Tibial artery (tissue), 4 donors: ENCODE measurements around the gene TRIM31.
"Not testable (repeated sequence)": the region's sequence is repeated elsewhere in the genome, so short reads cannot be mapped to it uniquely, and the experiment has no call there.

Experiments
- DNase-seq, 2 donors: peaks; one replicate each; pipeline ENCODE4 v3.0.0-alpha.2; 2019
- H3K27ac ChIP-seq, 2 donors: fragments of 200-600 bp; sonication (generic) in 1 of 2; 1 replicate in 1 of 2; 2 replicates in 1 of 2; pipeline ENCODE4 v1.5.1; 2018 to 2019; ENCODE audit warnings: mild to moderate bottlenecking in 1 of 2
- H3K27me3 ChIP-seq, 2 donors: fragments of 200-600 bp; sonication (generic) in 1 of 2; one replicate each; pipeline versions ENCODE4 v1.5.1 to v1.6.0; 2016 to 2019
- H3K36me3 ChIP-seq, 3 donors: fragments of 200-600 bp; sonication (generic) in 2 of 3; one replicate each; pipeline ENCODE4 v1.5.1; 2016 to 2019; ENCODE audit warnings: mild to moderate bottlenecking in 2 of 3
- H3K4me1 ChIP-seq, 4 donors: fragments of 200-600 bp; sonication (generic) in 2 of 4; 1 replicate in 3 of 4; 2 replicates in 1 of 4; pipeline ENCODE4 v1.5.1; 2016 to 2019
- H3K4me3 ChIP-seq, 2 donors: fragments of 200-600 bp; sonication (generic) in 1 of 2; 1 replicate in 1 of 2; 2 replicates in 1 of 2; pipeline ENCODE4 v1.5.1; 2018 to 2019; ENCODE audit warnings: mild to moderate bottlenecking in 2 of 2
- H3K9me3 ChIP-seq, 3 donors: fragments of 200-600 bp; sonication (generic) in 1 of 3; one replicate each; pipeline ENCODE4 v1.5.1; 2016 to 2019
- intact Hi-C: fragments of 100-400 bp; cut with DNase I; formaldehyde crosslinking; loops from one replicate; pipeline ENCODE4 v1.15.0; 2023; ENCODE audit warnings: low total_unique reads
- TF ChIP-seq, protein P1 (sequence below), 2 experiments: fragments of 200-600 bp in 1 of 2; fragments of 450-650 bp in 1 of 2; IDR thresholded peaks; one replicate each; pipeline ENCODE4 v1.5.1; 2017 to 2019; ENCODE audit warnings: antibody characterized with exemption in 2 of 2, mild to moderate bottlenecking in 1 of 2, moderate library complexity in 1 of 2

Gene TRIM31

DNA sequence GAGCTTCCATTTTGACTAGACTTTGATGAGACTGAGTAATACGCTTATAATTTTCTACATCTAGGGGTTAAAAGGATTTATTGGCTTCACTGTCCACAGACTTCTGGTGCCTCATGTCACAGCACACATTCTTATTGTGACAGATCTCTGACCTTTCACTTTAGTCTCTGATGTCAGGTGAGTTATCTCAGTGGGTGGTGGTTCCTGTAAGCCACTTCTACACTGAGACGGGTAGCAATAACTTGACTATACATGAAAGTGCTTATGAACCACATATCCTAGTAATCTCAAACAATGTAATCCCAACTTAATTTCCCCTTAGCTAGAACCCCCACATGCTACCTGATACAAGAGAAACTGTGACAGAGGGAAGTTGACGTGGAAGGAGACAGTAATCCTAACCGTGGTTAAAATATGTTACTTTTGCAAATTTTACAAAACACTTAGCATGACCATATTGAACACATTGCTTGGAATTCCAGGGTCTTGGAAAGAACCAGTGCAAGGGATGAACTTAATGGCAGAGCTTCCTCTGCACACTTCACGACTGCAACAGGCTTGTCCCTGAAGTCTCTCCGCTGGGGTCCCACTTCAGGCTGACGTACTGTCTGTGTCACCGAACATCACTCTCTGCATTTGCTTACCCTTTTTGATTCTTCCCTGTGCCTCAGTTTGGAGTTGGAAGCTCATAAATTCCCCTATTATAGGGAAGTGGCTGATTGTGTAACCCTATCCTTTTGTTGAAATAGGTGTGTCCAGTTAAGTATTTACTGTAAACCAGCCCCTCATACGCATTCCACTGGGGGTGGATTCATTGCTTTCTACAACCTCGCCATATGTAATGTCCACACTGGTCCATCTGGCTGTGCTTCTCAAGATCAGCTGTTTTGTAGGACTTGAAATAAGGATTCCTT is 16.6 kb upstream of the TRIM31 start:
- TF ChIP-seq, protein P1, sequence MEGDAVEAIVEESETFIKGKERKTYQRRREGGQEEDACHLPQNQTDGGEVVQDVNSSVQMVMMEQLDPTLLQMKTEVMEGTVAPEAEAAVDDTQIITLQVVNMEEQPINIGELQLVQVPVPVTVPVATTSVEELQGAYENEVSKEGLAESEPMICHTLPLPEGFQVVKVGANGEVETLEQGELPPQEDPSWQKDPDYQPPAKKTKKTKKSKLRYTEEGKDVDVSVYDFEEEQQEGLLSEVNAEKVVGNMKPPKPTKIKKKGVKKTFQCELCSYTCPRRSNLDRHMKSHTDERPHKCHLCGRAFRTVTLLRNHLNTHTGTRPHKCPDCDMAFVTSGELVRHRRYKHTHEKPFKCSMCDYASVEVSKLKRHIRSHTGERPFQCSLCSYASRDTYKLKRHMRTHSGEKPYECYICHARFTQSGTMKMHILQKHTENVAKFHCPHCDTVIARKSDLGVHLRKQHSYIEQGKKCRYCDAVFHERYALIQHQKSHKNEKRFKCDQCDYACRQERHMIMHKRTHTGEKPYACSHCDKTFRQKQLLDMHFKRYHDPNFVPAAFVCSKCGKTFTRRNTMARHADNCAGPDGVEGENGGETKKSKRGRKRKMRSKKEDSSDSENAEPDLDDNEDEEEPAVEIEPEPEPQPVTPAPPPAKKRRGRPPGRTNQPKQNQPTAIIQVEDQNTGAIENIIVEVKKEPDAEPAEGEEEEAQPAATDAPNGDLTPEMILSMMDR (IDR thresholded peaks at IDR 0.05): no peak
- intact Hi-C loops: loop anchor here (2.0 kb wide), 1 partner anchor 497 kb away; the partner anchor contains the start of gene GABBR1
- H3K27me3 ChIP-seq: peaks cover 0 to 70% of the 10 kb centered on the region in 2 donors

DNA sequence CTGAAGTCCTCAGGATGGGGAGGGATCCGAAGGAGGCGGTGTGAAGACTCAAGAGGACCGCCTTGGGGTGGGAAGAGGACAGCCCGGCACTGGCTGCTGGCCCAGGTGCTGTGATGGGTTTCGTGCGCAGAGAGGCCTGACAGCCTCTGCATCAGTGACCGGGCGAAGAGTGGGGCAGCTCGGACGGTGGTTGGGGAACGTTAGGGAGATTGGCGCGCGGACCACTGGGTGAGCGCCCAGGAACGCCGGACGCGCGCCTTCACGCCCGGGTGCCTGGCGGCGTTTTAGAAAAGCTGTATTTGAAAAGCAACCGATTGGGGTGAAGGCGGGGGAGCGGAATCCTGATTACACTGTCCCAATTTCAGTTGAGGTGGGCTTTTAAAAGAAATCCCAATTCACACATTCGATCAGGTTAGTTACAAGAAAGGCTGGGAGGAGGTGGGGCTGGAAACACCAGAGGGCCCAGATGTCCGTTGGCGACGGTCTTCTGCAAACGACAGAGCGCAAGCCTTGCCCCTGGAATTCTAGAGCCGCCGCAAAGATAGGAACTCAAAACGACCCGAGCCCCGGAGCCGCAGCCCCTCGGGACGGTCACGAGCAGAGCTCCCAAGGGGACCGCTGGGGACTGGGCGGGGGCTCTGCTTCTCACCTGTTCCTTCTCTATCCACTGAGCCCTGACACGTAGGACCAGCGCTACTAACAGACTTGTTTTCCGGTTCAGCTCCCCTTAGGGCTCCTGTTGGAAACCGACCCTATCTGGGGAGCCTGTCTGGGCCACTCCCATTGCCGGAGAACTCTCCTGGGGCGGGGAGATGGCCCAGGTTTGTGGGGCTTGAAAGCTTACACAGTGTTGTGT is 14.6 kb upstream of the TRIM31 start:
- TF ChIP-seq, protein P1 (IDR thresholded peaks at IDR 0.05): no peak
- Histone ChIP-seq H3K27ac (no peak overlapping the region), H3K4me3 (no peak overlapping the region), H3K9me3 (no peaks in the 10 kb centered on the region), H3K36me3 (no peaks in the 10 kb centered on the region), H3K4me1 (peaks cover 0 to 15% (median 5%) of the 10 kb centered on the region in 4 donors), H3K27me3 (peaks cover 0 to 74% of the 10 kb centered on the region in 2 donors)
- intact Hi-C loops: no loop called here
- DNase-seq: no peak

More for the DNA sequence above, 16.6 kb upstream of the TRIM31 start:
- DNase-seq: no peak
- H3K4me3 ChIP-seq: no peak overlapping the region
- no peaks in the 10 kb centered on the region for H3K9me3 ChIP-seq
- peaks cover 0 to 15% (median 5%) of the 10 kb centered on the region in 4 donors for H3K4me1 ChIP-seq
- H3K36me3 ChIP-seq: no peaks in the 10 kb centered on the region
- H3K27ac ChIP-seq: no peak overlapping the region

- Histone ChIP-seq H3K27me3 (peaks cover 0 to 38% of the 10 kb centered on the region in 2 donors), H3K4me3 (no peak overlapping the region), H3K9me3 (no peaks in the 10 kb centered on the region), H3K36me3 (no peaks in the 10 kb centered on the region), H3K4me1 (peaks cover 0 to 5% (median 2%) of the 10 kb centered on the region in 4 donors), H3K27ac (no peak overlapping the region)
- DNase-seq: no peak
- TF ChIP-seq, protein P1 (IDR thresholded peaks at IDR 0.05): no peak
- intact Hi-C loops: no loop called here
These were observed 9.6 kb upstream of the TRIM31 start for GRCh38 chr6:30122515-30122914.

- Histone ChIP-seq H3K36me3 (no peaks in the 10 kb centered on the region), H3K4me3 (no peak overlapping the region), H3K27ac (no peak overlapping the region), H3K4me1 (no peaks in the 10 kb centered on the region), H3K27me3 (peaks cover 0 to 34% of the 10 kb centered on the region in 2 donors), H3K9me3 (no peaks in the 10 kb centered on the region)
- DNase-seq: no peak
- TF ChIP-seq, protein P1 (IDR thresholded peaks at IDR 0.05): no peak
- intact Hi-C loops: no loop called here
These were observed 8.8 kb upstream of the TRIM31 start for GRCh38 chr6:30121446-30122366.

GRCh38 chr6:30118691-30119090 is 5.8 kb upstream of the TRIM31 start:
- H3K4me1 ChIP-seq, H3K36me3 ChIP-seq, intact Hi-C loops, H3K9me3 ChIP-seq, H3K4me3 ChIP-seq, H3K27ac ChIP-seq, DNase-seq: not testable (repeated sequence)
- peaks cover 0 to 27% of the 10 kb centered on the region in 2 donors for H3K27me3 ChIP-seq
